NCI-H146 treated with DMSO at 0.1 percent for 48 hours (cell line): Measurements from ENCODE around the gene PLXNC1.

Experiments used
- DNase-seq: peaks from one replicate; lab custom pipeline; 2025; ENCODE audit not compliant: unreplicated experiment; lab: John Stamatoyannopoulos, UW

PLXNC1 gene

DNA sequence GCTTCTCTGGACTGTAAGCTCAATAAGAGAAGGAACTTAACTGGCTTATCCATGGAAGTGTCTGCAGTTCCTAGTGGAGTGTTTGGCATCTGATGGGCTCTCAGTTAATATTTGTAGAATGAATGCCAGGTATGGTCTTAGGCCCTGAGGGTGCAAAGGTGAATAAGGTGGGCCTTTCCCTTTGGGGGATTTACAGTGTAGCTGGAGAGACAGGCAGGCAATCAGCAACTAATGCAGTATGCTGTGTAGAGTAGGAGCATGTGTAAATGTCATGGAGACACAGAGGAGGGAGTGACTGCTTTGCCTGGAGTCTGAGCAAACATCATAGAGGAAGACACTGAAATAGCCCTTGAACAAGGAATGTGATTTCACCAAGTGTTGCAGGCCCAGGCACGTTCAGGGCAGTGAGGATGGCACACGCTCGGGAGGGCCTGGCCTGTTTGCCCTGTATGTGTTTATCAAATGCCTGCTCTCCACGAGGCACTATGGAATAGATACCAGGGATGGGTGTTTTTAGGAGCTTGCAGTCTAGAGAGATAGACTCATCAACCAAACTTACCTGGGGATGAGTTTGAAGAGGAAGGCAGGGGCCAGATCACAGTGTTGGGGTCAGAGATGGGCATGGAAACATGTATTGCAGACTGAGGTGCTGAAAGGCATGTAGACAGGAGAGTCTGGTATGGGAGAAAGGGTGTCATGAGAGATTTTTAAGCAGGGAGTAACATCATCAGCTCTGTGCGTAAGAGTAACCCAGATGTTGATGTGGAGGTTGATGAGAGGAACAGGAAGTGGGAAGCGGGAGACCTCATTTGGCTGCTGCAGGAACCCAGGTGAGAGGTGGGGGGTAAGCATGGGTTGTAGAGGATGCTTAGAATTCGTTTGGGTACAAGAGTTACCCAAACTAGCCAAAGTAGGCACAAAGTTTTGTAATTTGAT, 54.1 kb downstream of the PLXNC1 start:
- no peak for DNase-seq

DNA sequence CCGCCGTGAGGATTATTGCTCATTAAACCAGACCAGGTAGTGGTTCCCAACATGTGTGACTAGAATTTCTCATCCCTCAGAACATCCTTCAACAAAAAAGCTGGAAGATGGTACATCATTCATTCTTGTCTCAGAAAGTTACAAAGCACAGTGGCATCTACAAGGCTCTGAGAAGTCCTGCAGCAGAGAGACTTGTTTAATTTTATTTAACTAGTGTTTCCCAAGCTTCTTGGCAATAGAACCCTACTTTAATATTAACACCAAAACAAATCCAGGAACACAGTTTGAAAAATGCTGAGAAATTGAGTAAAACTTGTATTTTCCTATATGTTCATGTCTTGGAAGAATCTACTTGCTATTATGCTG, 54.8 kb downstream of the PLXNC1 start:
- DNase-seq: no peak

DNA sequence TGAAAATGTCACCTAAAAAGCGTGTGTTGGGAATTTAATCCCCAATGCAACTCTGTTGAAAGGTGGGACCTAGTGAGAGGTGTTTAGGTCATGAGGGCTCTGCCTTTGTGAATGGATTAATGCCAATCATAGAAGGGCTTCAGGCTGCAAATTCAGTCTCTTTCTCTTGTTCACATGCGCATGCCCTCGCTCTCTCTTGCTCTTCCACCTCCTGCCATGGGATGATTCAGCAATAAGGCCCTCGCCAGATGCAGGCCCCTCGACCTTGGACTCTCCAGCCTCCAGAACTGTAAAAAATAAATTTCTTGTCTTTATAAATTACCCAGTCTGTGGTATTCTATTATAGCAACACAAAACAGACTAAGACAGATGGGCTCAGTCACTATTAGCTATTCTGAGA, 55.4 kb downstream of the PLXNC1 start:
- no peak for DNase-seq

DNA sequence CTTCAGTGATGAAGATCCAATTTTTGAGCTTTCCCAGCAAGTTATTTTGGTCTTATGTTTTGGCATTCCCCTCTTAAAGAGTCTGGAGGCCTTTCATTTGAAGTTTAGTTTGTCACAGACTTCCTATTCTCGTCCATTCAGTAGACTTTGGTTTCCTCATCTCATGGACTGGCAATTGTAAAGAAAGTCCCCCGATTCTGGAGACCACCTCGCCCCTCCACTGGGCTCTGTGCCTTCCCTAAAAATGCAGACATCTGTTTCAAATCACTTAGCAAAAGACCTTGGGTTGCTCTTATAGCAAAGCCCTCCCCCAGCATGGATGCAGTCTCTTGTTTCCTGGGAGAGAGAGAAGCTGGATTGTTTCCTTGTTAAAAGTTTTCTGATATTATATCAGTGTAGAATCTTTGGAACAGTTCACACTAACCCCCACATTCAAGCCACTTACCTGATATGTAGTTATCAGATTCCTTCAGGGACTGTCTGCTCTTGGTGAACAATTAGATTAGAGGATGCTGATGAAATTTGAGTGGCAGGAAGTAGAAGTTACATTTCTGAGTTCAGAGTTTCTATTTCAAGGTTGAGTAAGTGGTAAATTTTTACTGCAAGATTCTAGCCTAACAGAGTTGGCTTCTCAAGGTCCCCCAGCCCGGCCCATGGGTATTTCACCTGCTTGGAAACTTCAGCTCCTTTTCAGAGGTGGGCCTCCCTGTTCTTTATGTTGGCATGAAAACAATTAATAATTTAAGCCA, 56.3 kb downstream of the PLXNC1 start:
- DNase-seq: no peak

DNA sequence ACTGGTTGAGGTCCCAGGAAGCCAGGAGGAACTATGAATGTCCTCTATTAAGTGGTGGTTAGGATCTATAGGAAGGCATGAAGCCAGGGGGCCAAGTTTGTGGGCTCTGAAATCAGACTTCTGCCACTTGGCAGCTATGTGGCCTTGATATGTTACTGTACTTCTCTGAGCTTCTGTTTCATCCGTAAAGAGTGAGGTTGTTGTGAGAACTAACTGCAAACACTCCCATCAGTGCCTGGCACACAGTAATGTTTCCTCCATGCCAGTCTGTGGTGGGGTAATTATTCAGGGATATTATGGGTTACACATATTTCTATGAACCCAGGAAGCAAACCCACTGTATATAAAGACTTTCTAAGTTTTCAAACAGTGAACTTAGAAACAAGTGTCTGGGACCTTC, 57.4 kb downstream of the PLXNC1 start:
- no peak for DNase-seq

DNA sequence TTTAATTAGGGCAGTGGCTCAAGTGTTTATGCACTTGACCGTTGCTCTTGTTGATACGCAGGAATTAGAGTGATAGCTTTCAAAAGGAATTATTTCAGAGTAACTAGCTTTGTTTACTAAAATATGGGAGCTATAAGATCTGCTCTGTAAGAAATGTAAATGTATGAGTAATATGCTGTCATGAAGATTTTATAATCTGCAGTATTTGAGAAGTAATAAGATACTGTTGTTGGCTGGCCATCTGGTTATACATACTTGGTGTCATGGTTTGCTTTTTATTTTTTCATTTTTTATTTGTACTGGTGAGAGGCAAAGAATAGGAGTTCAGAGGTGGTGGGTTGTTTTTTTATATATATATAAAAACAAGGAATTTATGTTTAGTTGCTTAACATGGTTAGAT, 58.5 kb downstream of the PLXNC1 start:
- no peak for DNase-seq

DNA sequence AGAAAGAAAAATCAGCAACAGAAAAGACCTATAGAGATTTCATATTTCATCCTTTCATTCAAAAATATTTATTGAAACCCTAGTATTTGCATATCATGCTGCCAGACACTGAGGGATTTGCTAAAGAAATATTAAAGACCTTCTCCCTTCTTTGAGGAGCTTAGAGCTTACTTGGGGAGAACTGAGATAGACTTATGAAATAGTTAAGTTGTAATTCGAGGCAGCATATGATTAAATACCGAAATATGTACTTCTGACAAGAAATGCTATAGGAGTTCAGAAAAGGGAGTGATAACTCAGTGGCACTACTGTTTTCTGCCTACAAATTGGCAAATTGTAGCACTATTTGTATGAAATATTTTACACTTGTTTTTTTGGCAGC, 59.1 kb downstream of the PLXNC1 start:
- DNase-seq: no peak

GRCh38 chr12:94207849-94208621, 59.7 kb downstream of the PLXNC1 start:
- no peak for DNase-seq

DNA sequence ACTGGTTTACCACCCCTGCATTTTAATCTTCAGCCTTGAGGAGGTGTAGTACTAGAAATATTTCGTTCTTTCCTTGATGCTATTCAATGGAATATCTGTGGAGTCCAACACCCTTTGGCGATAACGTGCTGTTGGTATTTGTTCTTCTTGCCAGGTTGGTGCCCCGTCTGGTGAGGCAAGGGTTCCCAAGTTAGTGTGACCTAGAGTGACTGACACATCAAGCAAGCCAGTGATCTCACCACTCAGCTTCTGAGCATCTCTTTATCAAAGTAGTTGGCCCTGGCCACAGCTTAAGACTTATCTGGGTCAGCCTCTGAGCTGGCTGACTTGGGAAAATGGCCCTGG, 60.2 kb downstream of the PLXNC1 start:
- DNase-seq: no peak

DNA sequence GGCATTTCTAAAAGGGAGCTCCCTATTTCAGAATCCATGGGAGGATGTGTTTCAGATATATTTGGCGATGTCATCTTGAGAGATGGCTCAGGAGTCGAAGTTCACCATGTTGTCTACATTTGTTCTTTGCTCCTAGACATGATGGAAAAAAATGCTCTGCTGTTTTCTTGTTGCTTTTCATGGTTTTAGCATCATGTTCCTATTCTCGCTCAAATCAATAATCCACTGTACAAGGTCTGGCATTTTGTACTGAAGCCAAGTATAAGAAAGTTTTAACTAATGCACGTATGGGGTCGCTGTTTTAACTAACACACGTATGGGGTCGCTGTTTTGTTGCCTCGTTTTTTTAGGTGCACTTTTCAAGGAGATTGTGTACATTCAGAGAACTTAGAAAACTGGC, 60.9 kb downstream of the PLXNC1 start:
- no peak for DNase-seq

DNA sequence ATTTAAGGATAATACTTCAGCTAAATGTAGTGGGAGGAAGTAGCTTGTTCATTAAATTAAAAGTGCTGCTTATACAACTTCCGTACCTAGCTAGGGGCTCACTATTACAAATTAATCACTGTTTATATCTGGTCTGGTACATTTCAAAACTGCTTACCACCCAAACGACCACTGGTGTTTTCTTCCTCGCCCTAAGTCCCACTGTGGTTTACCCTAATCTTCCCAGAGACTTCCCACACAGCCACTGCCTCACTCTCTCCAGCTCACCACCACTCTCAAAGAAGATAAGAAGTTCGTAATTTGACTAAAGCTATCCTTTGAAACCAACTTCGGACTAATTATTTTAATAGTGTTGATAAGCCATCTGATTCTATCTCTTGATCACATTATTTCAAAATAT, 62.6 kb downstream of the PLXNC1 start:
- DNase-seq: no peak

- DNase-seq: no peak
Observed at GRCh38 chr12:94218233-94218632, 69.9 kb downstream of the PLXNC1 start.

DNA sequence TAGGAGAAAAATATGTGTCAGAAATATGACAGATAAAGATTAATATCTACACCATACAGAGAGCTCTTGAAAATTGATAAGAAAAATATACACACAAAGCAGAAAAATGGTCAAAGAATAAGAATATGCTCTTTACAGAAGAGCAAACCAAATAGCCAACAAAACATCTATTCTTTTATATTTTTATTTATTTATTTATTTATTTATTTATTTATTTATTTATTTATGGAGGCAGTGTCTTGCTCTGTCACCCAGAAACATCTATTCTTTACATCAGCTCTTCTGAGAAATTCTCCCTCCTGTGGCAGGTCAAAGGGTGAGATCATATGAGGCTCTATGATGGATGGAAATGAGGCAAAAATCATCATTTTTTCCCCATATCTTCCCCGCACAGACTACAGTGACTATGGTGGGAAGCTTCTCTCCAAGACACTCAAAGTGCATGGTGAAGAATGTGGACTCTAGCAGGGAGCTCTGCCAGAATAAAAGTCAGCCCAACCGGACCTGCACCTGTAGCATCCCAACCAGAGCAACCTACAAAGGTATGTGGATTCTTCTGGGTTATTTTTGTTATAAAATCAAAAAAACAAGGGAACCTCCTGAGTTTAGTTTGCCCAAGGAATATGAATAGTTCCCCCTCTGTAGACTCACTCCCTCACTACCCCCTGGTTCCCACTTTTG, 71.4 kb downstream of the PLXNC1 start:
- DNase-seq: no peak

- DNase-seq: no peak
Observed at GRCh38 chr12:94220804-94221203, 72.4 kb downstream of the PLXNC1 start.

GRCh38 chr12:94222351-94223084, 74.1 kb downstream of the PLXNC1 start:
- DNase-seq: no peak

- no peak for DNase-seq
Observed at GRCh38 chr12:94223842-94224241, 75.5 kb downstream of the PLXNC1 start.

DNA sequence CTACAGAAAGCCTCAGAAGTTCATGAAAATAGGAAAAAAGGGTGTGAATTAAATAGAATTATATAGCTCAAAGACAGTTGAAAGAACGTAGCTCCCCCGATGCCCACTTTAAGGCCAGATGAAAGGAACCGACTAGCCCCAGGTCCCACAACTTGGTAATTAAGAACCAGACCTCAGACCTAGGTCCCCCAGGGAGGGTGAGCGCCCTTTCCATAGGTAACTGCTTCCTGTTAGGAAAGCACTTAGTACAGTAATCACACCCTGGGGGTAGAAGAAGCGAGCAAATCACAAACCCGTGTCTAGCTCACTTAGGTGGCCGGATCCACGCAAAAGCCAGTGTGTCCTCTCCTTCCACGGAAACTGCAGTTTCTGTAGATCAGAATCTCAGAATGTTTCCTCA, 77.1 kb downstream of the PLXNC1 start:
- no peak for DNase-seq

- no peak for DNase-seq
Observed at GRCh38 chr12:94225947-94226630, 77.7 kb downstream of the PLXNC1 start.

DNA sequence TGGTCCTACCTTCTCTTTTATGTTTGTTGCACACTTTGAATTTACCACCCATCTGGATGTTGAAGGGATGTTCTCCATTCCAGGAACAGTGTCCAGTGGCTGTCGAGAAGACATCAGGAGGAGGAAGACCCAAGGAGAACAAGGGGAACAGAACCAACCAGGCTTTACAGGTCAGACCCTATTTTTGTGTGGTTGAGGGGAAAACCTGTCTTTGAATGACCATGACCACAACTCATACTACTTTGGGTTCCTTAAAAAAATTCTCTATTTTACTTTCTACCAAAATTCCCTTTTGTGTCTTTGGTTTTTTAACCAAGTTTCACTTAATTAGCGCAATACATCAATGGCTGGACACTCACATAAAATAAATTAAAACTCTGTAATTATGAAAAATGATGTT, 78.7 kb downstream of the PLXNC1 start:
- no peak for DNase-seq

DNA sequence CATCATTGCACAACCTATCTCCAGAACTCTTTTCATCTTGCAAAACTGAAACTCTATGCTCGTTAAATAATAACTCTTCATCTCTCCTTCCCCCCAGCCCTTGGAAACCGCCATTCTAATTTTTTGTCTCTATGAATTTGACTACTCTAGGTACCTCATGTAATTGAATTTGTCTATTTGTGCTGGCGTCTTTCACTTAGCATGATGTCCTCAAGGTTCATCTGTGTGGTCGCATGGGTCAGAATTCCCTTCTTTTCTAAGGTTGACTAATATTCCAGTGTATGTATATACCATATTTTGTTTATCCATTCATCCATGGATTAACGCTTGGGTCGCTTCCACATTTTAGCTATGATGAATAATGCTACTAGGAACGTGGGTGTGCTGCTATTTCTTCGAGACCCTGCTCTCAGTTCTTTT, 80.1 kb downstream of the PLXNC1 start:
- DNase-seq: no peak
